Caki2 (cell line): ENCODE results near the gene LRRC31. TPM values are rescaled to one million over a fixed set of nuclear protein-coding genes. Genes with fewer than 3 reads are reported as not detected.

ENCODE experiments used
- DNase-seq: peaks from one replicate; pipeline ENCODE4 v3.0.0-alpha.2; 2015; ENCODE audit warnings: low read depth
- in situ Hi-C: cut with HindIII; loops from 2 replicates; pipeline ENCODE4 v1.10.0; 2016; ENCODE audit warnings: low sequenced_read_pairs, low pct_unique_long_range_greater_than_20kb, mixed read lengths
- total RNA-seq: library from RNA; depleted of rRNA; stranded (reverse); fragments of >200 nt; shearing (Covaris generic); gene quantifications from 2 replicates; pipeline ENCODE4 v1.2.3, GENCODE V29; 2014; ENCODE audit warnings: low replicate concordance

The LRRC31 gene
- total RNA-seq, 1 experiment from 2014 or later = 0.47 TPM

- in situ Hi-C loops = no loop called here
- DNase-seq = no peak
Observed at GRCh38 chr3:169822983-169823382, 46.8 kb downstream of the LRRC31 start.

GRCh38 chr3:169822540-169822939 is 47.2 kb downstream of the LRRC31 start:
- no peak for DNase-seq
- in situ Hi-C loops = no loop called here

- DNase-seq = no peak
- in situ Hi-C loops = no loop called here
Observed at GRCh38 chr3:169822091-169822490, 47.6 kb downstream of the LRRC31 start.

GRCh38 chr3:169818316-169818715 is 51.4 kb downstream of the LRRC31 start:
- no peak for DNase-seq
- in situ Hi-C loops = no loop called here

- in situ Hi-C loops = no loop called here
- no peak for DNase-seq
Observed at GRCh38 chr3:169815590-169816150, 54.1 kb downstream of the LRRC31 start.

GRCh38 chr3:169813757-169814517 is 55.8 kb downstream of the LRRC31 start:
- in situ Hi-C loops = no loop called here
- DNase-seq = peak; percentile 53

- no peak for DNase-seq
- in situ Hi-C loops = no loop called here
Observed at GRCh38 chr3:169813278-169813677, 56.5 kb downstream of the LRRC31 start.

- in situ Hi-C loops = no loop called here
- peak; percentile 75 for DNase-seq
Observed at GRCh38 chr3:169812332-169813235, 57.2 kb downstream of the LRRC31 start, which contains the start of the genes LRRC34 and LRRIQ4. LRRC34 (minus strand) TSS chr3:169812904; CDS start chr3:169812548, 356 bp downstream. LRRIQ4 (plus strand) TSS chr3:169812870; CDS start chr3:169821922, 9,052 bp downstream.

GRCh38 chr3:169811631-169812331 is 58.0 kb downstream of the LRRC31 start:
- in situ Hi-C loops = no loop called here
- peak; percentile 47 for DNase-seq

GRCh38 chr3:169809230-169809795 is 60.4 kb downstream of the LRRC31 start:
- no peak for DNase-seq
- in situ Hi-C loops = no loop called here

- no peak for DNase-seq
- in situ Hi-C loops = no loop called here
Observed at GRCh38 chr3:169804681-169805080, 65.1 kb downstream of the LRRC31 start.

GRCh38 chr3:169792359-169792758 is 77.4 kb downstream of the LRRC31 start:
- in situ Hi-C loops = no loop called here
- no peak for DNase-seq

GRCh38 chr3:169790687-169791429 is 78.9 kb downstream of the LRRC31 start:
- no peak for DNase-seq
- in situ Hi-C loops = no loop called here

- no peak for DNase-seq
- in situ Hi-C loops = no loop called here
Observed at GRCh38 chr3:169790219-169790618, 79.5 kb downstream of the LRRC31 start.
